SK-N-SH treated with all-trans-retinoic acid at 6 μM for 48 hours (cell line): Measurements from ENCODE around the gene RNF111.

ENCODE experiments used
- ATAC-seq: fragments of 200-7000 bp; cut with Tn5 transposase; 3 replicates; pipeline ENCODE4 v1.9.1; 2020; ENCODE audit warnings: mild to moderate bottlenecking, moderate library complexity
- BACH2 ChIP-seq: fragments of 250-450 bp; sonication (Bioruptor Pico); IDR thresholded peaks from 2 replicates; pipeline ENCODE4 v1.9.0; 2021; ENCODE audit warnings: mild to moderate bottlenecking, borderline replicate concordance
- CSDC2 ChIP-seq: fragments of 250-450 bp; sonication (Bioruptor Pico); IDR thresholded peaks from 2 replicates; pipeline ENCODE4 v1.5.0; 2020; ENCODE audit warnings: mild to moderate bottlenecking, moderate library complexity
- ESRRG ChIP-seq: fragments of 250-450 bp; sonication (Bioruptor Pico); IDR thresholded peaks from 2 replicates; pipeline ENCODE4 v1.6.1; 2021; ENCODE audit warnings: mild to moderate bottlenecking
- GLIS3 ChIP-seq: fragments of 250-450 bp; sonication (Bioruptor Pico); IDR thresholded peaks from 2 replicates; pipeline ENCODE4 v1.5.0; 2020; ENCODE audit warnings: mild to moderate bottlenecking, moderate library complexity
- ISL1 ChIP-seq: fragments of 250-450 bp; sonication (Bioruptor Pico); IDR thresholded peaks from 2 replicates; pipeline ENCODE4 v2.1.2; 2022; ENCODE audit warnings: mild to moderate bottlenecking, moderate library complexity
- OSR1 ChIP-seq: fragments of 250-450 bp; sonication (Bioruptor Pico); IDR thresholded peaks from 2 replicates; pipeline ENCODE4 v1.8.0; 2022; ENCODE audit warnings: moderate library complexity, mild to moderate bottlenecking, inconsistent platforms
- RARB ChIP-seq: fragments of 250-450 bp; sonication (Bioruptor Pico); IDR thresholded peaks from 2 replicates; pipeline ENCODE4 v1.8.0; 2021; ENCODE audit warnings: mild to moderate bottlenecking, moderate library complexity
- SNAI2 ChIP-seq: fragments of 250-450 bp; sonication (Bioruptor Pico); IDR thresholded peaks from 2 replicates; pipeline ENCODE4 v1.5.0; 2020; ENCODE audit warnings: mild to moderate bottlenecking, moderate library complexity
- TCF4 ChIP-seq: fragments of 250-450 bp; sonication (Bioruptor Pico); IDR thresholded peaks from 2 replicates; pipeline ENCODE4 v1.8.0; 2021; ENCODE audit warnings: mild to moderate bottlenecking, moderate library complexity, borderline replicate concordance
- TOX ChIP-seq: fragments of 250-450 bp; sonication (Bioruptor Pico); IDR thresholded peaks from 2 replicates; pipeline ENCODE4 v1.8.0; 2021; ENCODE audit warnings: mild to moderate bottlenecking, moderate library complexity, borderline replicate concordance
- ZFP30 ChIP-seq: fragments of 450-650 bp; formaldehyde crosslinking; IDR thresholded peaks from 2 replicates; pipeline ENCODE4 v1.5.0; 2022; ENCODE audit warnings: mild to moderate bottlenecking, moderate library complexity
- ZNF70 ChIP-seq: fragments of 450-650 bp; formaldehyde crosslinking; IDR thresholded peaks from 2 replicates; pipeline ENCODE4 v1.5.0; 2020; ENCODE audit warnings: mild to moderate bottlenecking, moderate library complexity
- ZNF8 ChIP-seq: fragments of 450-650 bp; formaldehyde crosslinking; IDR thresholded peaks from 2 replicates; pipeline ENCODE4 v1.5.0; 2020; ENCODE audit warnings: mild to moderate bottlenecking, moderate library complexity
- TF ChIP-seq, protein P1 (sequence below): fragments of 250-450 bp; sonication (Bioruptor Pico); IDR thresholded peaks from 2 replicates; pipeline ENCODE4 v1.8.0; 2020; ENCODE audit warnings: mild to moderate bottlenecking, moderate library complexity, borderline replicate concordance
- TF ChIP-seq, protein P2 (sequence below): fragments of 250-450 bp; sonication (Bioruptor Pico); IDR thresholded peaks from 2 replicates; pipeline ENCODE4 v1.5.0; 2020; ENCODE audit warnings: mild to moderate bottlenecking, moderate library complexity
- TF ChIP-seq, protein P3 (sequence below): fragments of 250-450 bp; sonication (Bioruptor Pico); IDR thresholded peaks from 2 replicates; pipeline ENCODE4 v1.8.0; 2021; ENCODE audit warnings: low read depth, mild to moderate bottlenecking, moderate library complexity, borderline replicate concordance
- TF ChIP-seq, protein P4 (sequence below): fragments of 250-450 bp; sonication (Bioruptor Pico); IDR thresholded peaks from 2 replicates; pipeline ENCODE4 v1.5.1; 2021; ENCODE audit warnings: mild to moderate bottlenecking, moderate library complexity

Gene RNF111

DNA sequence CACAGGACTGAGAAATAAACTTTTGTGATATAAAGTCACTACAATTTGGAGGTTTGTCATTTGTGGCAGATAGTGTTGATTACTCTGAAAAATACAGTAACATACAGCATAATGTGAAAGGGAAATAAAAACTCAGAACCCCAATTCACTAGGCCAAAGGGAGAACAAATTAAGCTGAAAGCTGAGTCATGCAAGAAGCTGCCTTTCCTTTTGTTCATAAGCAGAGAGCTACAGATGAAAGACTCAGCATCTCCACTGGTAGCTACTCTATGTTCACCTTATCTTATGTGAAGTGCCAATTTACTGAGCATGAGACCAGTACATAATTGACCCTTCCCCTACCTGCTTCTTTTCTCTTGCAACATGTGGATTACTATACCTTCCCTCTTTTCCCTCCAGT is 34.7 kb upstream of the RNF111 start (continued):
- TF ChIP-seq, protein P1, sequence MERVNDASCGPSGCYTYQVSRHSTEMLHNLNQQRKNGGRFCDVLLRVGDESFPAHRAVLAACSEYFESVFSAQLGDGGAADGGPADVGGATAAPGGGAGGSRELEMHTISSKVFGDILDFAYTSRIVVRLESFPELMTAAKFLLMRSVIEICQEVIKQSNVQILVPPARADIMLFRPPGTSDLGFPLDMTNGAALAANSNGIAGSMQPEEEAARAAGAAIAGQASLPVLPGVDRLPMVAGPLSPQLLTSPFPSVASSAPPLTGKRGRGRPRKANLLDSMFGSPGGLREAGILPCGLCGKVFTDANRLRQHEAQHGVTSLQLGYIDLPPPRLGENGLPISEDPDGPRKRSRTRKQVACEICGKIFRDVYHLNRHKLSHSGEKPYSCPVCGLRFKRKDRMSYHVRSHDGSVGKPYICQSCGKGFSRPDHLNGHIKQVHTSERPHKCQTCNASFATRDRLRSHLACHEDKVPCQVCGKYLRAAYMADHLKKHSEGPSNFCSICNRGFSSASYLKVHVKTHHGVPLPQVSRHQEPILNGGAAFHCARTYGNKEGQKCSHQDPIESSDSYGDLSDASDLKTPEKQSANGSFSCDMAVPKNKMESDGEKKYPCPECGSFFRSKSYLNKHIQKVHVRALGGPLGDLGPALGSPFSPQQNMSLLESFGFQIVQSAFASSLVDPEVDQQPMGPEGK (CRISPR knock-in tag): no peak
- no peak for TF ChIP-seq GLIS3 (CRISPR knock-in tag)

DNA sequence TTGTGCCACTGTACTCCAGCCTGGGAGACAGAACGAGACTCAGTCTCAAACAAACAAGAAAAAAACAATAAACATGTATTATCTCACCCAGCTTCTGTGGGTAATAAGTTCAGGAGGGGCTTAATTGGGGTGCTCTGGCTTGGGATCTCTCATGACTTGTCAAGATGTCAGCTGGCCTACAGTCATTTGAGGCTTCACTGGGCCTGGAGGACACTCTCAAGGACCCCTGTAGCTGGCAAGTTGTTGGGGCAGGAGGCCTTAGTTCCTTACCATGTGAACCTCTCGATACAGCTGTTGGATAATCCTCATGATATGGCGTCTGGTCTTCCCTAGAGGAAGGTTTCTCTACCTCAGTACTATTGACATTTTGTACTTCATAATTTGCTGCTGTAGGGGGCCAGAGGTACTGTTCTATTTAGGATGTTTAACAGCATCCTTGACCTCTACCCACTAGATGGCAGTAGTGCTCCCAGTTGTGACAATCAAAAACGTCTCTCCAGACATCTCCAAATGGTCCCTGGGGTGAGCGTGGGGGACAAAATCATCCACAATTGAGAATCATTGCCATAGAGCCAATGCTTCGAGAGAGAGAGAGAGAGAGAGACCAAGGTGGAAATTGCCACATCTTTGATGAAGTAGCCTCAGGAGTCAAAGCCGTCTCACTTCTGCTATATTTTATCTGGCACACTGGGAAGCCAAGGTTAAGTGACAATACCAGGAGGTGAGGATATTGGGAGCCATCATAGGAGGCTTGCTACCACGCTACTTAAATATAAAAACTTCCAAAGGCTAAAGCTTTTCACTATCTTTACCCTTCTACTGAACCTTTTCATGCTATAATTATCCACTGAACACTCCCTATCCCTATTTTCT is 30.1 kb upstream of the RNF111 start:
- TF ChIP-seq, protein P1 (CRISPR knock-in tag): no peak
- TF ChIP-seq TCF4 (CRISPR knock-in tag) (no peak), ZFP30 (CRISPR knock-in tag) (no peak), OSR1 (no peak), ESRRG (no peak), ISL1 (CRISPR knock-in tag) (no peak), ZNF8 (no peak), SNAI2 (no peak)
- TF ChIP-seq, protein P2, sequence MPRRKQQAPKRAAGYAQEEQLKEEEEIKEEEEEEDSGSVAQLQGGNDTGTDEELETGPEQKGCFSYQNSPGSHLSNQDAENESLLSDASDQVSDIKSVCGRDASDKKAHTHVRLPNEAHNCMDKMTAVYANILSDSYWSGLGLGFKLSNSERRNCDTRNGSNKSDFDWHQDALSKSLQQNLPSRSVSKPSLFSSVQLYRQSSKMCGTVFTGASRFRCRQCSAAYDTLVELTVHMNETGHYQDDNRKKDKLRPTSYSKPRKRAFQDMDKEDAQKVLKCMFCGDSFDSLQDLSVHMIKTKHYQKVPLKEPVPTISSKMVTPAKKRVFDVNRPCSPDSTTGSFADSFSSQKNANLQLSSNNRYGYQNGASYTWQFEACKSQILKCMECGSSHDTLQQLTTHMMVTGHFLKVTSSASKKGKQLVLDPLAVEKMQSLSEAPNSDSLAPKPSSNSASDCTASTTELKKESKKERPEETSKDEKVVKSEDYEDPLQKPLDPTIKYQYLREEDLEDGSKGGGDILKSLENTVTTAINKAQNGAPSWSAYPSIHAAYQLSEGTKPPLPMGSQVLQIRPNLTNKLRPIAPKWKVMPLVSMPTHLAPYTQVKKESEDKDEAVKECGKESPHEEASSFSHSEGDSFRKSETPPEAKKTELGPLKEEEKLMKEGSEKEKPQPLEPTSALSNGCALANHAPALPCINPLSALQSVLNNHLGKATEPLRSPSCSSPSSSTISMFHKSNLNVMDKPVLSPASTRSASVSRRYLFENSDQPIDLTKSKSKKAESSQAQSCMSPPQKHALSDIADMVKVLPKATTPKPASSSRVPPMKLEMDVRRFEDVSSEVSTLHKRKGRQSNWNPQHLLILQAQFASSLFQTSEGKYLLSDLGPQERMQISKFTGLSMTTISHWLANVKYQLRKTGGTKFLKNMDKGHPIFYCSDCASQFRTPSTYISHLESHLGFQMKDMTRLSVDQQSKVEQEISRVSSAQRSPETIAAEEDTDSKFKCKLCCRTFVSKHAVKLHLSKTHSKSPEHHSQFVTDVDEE (CRISPR knock-in tag): no peak

DNA sequence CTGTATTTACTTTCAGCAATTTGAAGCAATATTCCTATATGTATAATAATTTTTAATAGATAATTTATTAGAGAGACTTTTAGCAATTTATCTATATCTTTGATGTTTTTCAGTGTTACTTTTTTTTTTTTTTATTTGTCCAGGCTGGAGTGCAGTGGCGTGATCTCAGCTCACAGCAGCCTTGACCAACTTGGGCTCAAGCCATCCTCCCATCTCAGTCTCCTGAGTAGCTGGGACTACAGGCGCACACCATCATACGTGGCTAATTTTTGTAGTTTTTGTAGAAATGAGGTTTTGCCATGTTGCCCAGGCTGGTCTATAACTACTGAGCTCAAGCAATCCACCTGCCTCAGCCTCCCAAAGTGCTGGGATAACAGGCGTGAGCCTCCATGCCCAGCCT is 28.7 kb upstream of the RNF111 start:
- TF ChIP-seq ZNF8 (no peak), SNAI2 (no peak), ZFP30 (CRISPR knock-in tag) (no peak), BACH2 (no peak), RARB (CRISPR knock-in tag) (no peak), GLIS3 (CRISPR knock-in tag) (no peak), CSDC2 (CRISPR knock-in tag) (no peak), TOX (CRISPR knock-in tag) (no peak), OSR1 (no peak)
- TF ChIP-seq, protein P3, sequence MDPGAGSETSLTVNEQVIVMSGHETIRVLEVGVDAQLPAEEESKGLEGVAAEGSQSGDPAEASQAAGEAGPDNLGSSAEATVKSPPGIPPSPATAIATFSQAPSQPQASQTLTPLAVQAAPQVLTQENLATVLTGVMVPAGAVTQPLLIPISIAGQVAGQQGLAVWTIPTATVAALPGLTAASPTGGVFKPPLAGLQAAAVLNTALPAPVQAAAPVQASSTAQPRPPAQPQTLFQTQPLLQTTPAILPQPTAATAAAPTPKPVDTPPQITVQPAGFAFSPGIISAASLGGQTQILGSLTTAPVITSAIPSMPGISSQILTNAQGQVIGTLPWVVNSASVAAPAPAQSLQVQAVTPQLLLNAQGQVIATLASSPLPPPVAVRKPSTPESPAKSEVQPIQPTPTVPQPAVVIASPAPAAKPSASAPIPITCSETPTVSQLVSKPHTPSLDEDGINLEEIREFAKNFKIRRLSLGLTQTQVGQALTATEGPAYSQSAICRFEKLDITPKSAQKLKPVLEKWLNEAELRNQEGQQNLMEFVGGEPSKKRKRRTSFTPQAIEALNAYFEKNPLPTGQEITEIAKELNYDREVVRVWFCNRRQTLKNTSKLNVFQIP (CRISPR knock-in tag): no peak
- TF ChIP-seq, protein P4, sequence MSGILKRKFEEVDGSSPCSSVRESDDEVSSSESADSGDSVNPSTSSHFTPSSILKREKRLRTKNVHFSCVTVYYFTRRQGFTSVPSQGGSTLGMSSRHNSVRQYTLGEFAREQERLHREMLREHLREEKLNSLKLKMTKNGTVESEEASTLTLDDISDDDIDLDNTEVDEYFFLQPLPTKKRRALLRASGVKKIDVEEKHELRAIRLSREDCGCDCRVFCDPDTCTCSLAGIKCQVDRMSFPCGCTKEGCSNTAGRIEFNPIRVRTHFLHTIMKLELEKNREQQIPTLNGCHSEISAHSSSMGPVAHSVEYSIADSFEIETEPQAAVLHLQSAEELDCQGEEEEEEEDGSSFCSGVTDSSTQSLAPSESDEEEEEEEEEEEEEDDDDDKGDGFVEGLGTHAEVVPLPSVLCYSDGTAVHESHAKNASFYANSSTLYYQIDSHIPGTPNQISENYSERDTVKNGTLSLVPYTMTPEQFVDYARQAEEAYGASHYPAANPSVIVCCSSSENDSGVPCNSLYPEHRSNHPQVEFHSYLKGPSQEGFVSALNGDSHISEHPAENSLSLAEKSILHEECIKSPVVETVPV (CRISPR knock-in tag): no peak
- ATAC-seq: no peak

More for the DNA sequence above, 30.1 kb upstream of the RNF111 start:
- ATAC-seq: peak; percentile 96

DNA sequence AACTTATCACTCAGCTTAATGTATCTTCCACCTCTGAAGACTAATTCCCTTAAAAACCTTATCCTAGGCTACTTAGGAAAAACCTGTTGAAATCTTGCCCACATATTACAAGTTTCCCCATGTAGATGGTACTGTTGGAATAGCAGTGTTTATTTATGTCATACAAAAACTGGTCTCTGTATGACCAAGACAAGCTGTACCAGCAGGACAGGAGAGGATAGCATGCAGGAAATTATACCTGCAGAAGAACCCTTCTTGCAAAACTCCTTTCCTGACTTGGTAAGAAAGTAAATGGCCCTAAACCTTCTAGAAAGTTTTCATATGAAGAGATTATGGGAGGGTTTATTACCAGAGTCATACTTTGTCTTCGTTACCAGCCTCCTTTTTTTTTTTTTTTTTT is 25.3 kb upstream of the RNF111 start:
- no peak for ATAC-seq

More for the DNA sequence above, 25.3 kb upstream of the RNF111 start:
- TF ChIP-seq ZNF70 (CRISPR knock-in tag): no peak
- TF ChIP-seq ZFP30 (CRISPR knock-in tag): no peak
- TF ChIP-seq, protein P4 (CRISPR knock-in tag): no peak
- TF ChIP-seq ISL1 (CRISPR knock-in tag): no peak
- no peak for TF ChIP-seq RARB (CRISPR knock-in tag)
- TF ChIP-seq, protein P1 (CRISPR knock-in tag): no peak
